CD4-positive, alpha-beta T cell treated with Interleukin-15 for 1 hour (primary cell): Measurements from ENCODE around the gene ARHGAP35.
"Not testable (repeated sequence)": the region's sequence is repeated elsewhere in the genome, so short reads cannot be mapped to it uniquely, and the experiment has no call there.

Experiments used
- DNase-seq: peaks from one replicate; pipeline ENCODE4 v3.0.0-alpha.2; 2020

The ARHGAP35 gene

DNA sequence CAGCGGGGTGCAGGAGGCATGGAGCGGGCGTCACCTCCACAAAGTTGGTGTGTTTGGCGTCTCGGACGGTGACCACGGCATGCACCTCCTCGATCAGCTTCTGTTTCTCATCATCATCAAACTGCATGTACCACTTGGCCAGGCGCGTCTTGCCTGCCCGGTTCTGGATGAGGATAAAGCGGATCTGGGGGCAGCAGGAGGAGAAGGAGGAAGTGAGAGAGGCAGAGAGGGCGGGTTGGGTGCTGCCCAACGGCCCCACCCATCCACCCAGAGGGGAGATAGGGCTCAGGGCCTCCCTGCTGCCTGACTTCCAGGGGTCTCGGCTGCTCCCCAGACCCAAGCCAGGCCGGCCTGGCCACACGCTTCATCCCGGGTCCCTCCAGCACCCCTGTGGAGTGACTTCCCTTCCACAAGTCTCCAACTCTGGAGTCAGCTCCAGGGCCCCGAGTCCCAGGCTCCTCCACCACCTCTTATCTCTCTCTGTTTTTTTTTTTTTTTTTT lies 14.8 kb upstream of the ARHGAP35 start:
- no peak for DNase-seq

DNA sequence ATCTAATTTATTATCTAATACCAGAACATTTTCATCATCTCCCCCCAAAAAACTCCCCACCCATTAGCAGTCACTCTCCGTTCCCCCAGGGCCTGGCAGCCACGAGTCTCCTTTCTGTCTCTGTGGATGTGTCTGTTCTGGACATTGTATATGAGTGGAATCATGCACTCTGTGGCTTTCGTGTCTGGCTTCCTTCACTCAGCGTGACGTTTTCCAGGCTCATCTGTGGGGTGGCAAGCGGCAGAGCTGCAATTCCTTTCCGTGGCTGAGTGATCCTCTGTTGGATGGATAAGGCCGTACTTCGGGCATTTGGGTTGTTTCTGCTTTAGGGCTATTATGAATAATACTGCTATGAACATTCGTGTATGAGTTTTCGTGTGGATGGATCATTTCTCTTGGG lies 13.3 kb upstream of the ARHGAP35 start:
- no peak for DNase-seq

DNA sequence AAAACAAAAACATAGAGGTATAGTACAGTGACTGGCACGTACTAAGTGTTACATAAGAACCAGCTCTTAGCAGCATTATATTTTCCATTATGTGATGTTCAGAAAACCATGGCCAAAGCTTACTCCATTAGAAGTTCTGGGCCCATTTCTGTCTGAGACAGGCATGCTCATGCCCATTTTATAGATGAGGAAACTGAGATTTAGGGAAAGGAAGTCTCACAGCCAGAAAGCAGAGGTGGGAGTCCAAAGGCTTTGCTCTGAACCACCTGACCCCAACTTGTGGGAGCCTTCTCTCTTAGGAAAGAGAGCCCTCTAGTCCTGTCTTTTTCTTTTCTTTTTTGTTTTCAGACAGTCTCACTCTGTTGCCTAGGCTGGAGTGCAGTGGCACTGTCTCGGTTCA lies 12.4 kb upstream of the ARHGAP35 start:
- DNase-seq, result no peak

DNA sequence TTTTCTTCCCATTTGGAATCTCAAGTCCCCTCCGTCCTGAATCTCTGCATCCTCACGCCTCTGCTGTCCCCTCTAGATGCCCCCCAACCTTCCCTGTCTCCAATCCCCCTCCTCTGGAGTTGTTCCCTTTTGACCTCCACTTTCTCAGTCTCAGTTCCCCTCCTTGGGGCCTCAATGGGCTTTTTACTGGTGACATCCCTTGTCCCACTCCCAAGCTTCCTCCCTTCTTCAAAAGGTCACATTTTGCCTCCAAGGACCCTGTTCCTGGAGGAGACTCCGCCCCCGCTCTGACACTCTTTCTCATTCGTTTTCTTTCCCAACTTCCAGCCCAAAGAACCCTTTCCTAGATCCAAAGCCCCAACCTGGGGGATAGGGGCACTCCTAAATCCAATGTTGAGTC lies 11.2 kb upstream of the ARHGAP35 start:
- no peak for DNase-seq

DNA sequence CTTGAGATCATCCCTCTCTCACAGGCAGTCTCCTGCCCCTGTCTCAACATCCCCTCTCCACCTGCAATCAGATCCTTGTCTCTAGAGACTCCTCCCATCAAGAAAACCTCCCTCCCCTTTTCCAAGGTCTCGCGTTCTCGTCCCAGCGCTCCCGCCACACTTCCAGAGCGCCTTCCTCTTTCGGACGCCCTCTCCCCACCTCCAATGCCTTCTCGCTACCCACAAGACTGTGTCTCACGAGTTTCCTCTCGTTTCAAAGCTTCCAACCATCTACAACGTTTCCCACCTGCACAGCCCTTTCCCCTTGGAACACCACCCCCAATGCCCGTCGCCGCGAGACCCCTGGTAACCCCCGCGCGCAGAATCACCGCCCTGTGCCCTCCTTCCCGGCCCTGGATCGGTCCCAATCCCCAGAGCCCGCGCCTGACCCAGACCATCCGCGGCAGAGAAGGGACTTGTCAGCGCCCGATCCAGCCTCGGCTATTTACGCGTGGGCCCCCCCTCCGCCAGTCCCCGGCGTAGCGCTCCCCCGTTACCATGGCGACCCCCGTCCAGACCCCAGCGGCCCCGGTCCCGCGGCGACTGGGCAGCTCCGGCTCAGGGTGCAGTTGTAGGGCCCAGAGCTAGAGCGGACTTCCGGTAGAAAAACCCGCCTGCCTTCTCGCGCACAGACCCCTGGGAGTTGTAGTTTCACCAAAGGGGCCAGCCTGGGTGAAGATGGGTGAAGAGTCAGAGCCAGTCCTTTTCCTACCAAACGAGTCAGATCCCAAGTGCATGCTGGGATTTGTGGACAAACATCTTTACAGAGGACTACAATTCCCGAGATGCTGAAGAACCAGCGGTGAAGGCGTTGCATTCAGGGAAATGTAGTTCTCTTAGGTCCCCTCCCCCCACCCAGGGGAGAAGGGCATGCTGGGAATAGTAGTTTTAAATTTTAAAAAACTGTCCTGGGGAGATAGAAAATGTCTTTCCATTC lies 10.3 kb upstream of the ARHGAP35 start, which contains the start of gene AP2S1:
Gene AP2S1, minus strand, starts transcription at position 619 of the 976 bp plus-strand sequence. Its CDS starts 80 bp downstream, at position 539.
- DNase-seq, result peak; percentile 97

DNA sequence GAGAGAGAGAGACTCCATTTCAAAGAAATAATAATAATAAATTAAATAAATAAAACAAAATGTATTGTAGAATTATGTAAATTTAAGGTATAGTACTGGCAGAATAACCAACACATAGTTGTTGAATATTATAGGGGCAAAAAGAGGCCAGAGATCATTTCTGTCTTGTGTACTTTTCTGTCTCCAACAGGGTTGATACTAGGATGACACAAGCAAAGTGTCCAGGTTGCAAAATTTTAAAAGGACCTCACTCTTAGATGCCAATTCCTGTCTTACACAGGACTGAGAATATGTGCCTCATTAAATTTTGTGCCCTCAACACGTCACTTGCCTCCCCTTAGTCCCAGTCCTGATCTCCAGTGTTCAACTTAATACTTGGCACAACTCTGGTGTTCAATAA lies 8.0 kb upstream of the ARHGAP35 start:
- DNase-seq, result no peak

DNA sequence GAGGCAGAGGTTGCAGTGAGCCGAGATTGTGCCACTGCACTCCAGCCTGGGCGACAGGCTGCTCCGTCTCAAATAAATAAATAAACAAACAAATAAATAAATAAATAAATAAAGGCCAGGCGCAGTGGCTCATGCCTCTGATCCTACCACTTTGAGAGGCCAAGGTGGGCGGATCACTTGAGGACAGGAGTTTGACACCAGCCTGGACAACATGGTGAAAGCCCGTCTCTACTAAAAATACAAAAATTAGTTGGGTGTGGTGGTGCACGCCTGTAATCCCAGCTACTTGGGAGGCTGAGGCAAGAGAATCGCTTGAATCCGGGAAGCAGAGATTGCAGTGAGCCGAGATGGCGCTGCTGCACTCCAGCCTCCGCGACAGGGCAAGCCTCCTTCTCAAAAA lies 6.1 kb upstream of the ARHGAP35 start:
- not testable (repeated sequence) for DNase-seq

DNA sequence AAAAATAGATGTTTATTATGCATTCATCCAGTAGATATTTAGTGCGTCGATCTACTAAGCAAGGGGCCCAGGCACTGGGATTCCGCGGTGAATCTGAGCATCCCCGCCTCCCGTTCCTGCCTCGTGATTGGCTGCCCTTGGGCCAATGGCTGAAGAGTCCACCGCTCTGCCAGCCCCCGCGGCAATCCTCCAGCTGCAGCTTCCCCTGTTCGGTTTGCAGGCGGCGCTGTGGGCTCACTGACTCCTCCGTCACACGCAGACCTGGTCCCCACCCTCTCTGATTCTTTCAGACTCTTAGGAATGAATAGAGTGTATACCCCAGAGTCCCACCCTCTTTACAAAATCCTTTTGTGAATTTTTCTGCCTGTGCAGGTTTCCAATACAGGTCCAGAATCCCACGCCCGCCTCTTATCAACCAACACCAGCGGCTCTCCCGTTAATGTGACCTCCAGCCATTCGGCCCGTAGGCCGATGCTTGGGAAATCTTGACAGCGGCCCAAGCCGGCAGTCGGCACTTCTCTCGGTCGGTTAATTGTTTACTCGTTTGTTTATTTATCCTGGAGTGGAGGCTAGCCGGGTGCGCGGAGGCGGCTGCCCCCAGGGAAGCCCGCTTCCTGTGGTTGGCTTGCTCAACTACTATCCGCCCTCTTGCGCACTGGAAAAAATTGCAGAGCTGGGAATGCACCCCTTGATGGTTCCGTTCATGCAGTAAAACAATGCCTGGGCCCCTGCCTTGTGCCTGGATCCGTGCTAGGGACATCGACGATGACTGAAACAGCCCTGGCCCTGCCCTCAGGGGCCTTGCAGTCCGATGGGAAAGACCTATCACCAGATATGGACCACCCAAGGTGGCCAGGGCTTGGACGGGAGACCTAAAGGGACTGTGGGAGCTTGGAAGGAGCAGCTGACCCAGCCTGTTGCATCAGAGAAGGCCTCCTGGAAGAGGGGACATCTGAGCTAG lies 4.5 kb upstream of the ARHGAP35 start:
- peak; percentile 92 for DNase-seq

DNA sequence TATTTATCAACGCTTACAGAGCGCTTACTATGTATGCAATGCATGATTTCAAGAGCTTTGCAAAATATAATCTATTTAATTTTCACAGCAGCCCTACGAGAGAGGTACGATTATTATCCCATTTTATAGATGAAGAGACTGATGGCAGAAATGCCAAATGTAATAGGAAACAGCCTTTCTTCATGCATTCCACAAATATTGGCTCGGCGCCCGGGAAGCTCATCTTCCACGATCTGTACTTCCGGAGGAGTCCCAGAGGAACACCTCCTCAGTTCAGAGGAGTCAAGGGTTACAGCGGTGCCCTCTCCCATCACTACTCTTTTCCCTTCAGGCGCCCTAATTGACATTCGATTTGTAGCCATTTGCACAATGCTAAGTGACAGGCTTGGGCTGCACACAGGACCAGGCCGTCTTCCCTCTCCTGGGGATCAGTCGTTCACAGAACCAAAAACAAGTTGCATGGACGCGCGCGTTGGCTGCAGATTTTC lies 1.1 kb upstream of the ARHGAP35 start:
- no peak for DNase-seq

DNA sequence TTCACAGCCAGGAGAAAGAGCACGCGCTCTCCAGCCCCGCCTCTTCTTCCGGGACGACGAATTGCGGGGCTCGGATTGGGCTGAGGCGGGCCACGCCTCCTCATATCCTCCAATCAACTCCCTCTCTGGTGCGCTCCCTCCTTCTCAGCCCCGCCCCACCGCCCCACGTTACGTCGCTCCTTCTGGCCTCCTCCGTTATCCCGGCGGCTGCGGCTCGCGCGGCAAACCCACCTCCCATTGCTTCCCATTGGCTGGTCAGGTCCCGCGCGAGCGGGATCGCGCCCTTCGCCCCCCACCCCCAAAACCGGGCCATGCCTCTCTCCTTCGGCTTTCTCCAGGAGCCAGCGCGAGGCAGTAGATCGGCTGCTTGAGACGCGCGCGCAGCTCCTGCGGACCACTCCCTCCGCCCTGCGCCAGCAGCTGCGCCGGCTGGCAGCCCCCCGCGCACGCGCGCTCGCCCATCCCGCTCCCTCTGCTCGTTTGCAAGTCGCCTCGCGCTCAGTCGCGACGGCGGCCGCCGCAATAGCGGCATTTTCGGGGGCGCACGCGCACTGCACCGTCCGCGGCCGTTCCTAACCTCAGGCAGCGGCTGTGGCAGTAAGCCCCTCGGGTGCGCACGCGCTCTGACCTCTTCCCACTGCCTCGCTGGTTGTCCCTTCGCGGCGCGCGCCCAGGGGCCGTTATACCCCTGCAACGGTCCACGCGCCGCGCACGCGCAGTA lies 512 bp upstream of the ARHGAP35 start:
- peak; percentile 95 for DNase-seq

DNA sequence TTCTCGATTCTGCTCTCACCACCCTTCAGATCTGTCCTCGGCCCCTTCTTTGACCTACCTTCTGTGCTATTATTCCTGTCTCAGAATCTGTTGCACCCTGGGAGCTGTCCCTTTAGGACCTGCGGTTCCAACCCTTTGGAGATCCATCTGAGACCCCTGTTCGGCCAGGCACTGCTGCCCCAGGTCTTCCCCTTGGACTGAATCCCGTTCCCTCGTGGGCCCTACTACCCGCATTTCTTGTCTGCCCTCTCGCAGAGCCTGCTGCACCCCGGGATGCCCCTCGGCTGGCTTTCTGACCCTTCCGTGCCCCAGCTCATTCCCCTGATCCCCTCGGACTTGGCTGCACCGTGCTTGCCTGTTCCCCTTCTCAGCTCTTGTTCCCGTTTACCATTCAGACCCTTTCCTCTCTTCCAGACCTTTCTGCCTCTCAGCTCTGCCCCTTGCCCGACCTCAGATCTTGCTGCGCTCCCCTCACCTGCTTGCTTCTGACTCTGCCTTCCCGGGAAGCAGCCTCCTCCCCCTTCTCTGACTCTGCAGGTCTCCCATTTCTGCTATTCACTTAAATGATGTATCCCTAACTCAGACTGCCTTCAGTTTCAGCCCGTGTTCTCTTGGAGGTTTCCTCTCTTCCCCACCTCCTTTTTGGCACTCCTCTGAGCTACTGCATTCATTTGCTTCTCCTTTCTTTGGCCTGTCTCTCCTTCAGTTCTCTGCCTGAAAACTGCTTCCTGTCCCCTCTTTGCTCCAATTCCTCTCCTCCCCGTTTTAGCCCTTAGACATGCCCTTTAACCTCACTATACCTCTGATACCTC lies 1.1 kb downstream of the ARHGAP35 start:
- DNase-seq, result no peak

DNA sequence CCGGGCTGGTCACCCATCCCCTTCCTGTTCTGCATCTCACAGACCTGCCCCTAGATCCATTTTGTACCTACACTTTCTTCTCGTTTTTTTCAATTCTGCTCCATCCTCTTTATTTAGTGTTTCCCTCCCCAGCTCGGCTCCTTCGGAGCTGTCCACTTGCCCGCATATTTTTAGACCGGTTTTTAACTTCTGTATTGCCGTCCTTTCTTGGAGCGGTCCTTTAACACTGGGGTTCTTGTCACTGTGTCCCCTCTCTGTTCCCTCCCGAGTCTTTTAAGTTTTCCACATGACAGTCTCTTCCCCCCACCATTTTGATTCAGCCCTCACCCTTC lies 1.7 kb downstream of the ARHGAP35 start:
- DNase-seq, result no peak

DNA sequence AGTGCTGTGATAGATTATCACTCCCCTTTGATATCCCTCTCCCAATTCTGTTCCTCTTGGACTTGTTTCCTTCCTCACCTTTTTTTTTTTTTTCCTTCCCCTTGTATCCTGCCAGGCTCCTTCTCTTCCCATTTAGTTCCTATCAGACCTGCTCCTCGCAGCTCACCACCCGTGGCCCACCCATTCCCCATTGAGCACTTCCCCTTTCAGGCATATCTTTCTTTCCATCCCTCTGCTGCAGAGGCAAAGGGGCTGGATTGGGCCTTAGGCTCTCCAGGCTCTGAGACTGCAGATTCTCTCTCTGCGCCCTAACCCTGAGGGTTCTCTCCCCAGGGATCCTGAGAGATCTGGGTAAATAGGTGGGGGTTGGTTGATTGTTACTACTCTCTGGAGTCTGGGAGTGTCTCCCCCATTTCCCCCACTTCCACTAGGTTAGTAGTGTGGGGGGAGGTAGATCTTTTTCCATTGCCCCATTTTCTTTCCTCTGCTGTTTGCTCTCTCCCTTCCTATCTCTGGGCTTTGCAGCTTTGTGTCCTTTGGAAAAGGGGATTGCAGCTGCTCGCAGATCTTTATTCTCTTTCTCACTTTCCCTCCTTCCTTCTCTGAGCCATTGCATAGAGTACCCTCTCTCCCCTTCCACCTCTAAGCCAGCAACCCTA lies 2.3 kb downstream of the ARHGAP35 start:
- no peak for DNase-seq

DNA sequence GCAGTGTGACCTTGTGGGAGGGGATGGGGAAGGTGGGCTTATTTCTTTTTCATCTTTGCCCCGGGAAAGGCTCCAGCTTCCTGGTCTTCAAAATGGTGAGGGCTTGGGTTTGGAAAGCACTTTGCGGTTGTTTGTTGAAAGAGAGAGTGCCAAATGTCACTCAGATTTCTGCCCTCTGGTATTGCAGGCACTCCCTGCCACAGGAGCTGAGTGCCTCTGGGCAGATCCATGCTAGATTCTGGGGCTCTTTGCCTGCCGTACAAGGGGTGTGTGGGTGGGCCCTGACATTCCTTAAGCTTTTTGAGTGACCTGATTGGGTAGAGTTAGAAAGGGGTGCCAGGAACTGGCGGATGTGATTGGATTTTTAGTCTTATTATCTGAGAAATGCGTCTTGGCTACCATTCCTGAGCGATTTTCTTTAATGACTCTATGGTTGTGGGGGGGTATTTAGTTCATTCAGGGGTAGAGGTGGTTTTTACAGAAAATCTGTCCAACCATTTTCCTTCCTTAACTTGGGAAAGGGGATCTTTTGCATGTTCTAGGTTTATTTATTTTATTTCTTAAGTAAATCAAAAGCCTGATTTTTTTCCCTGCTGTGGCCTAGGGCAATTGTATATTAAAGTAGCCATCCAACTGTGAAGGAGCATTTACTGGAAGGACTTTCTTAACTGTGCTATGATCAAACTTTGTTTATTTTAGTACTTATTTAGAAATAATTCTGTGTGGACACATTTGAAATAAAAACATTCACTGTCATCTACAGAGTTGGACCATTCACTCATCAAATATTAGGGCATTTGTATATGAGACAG lies 3.2 kb downstream of the ARHGAP35 start:
- DNase-seq, result no peak

DNA sequence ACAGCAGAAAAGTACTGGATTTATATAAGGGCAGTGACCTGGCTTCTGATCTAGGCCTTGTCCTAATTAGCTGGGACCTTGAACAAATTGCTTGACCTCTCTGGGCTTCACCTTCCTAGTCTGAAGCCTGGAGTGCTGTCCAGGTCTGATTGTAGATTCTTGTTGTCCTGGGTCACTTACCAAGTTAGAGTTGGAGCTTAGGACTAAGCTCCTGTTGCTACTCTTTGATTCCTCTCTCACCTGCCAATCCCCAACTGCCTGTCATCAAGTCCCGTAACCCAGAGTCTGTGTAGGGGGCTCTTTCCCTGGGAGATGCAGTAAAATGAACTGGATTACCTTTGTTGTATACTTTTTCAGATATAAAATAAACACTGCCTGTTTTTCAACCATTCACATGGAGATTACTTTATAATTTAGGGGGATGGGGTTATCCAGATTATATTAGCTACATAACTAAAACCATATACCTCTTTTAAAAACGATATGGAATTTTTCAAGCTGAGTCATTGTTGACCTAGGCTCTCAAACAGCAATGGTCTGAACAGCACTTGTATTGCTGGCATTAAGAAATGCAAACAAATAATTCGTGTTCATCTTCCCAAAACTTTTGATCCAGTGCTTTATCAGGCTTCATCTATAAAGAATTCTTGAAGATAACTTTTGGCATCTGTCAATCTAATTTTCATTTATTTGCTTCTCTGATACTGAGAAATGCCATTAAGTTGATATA lies 5.8 kb downstream of the ARHGAP35 start:
- DNase-seq, result no peak

DNA sequence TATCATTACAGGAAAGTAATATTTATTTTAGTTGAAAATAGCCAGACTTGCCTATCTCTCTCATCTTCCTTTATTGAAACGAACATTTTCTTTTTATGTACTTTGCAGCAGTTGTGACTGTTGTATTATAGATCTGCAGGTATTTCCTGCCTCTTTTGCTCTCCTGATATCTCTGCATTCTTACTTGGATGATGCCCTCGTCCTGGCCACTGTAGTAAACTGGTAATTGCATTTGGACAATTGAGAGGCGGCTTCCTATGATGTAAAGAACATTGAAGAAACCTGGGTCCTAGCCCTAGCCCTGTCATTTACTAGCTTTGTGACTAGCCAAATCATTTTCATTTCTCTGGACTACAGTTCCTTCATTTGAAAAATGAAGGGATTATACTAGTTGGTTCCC lies 6.4 kb downstream of the ARHGAP35 start:
- DNase-seq, result no peak

DNA sequence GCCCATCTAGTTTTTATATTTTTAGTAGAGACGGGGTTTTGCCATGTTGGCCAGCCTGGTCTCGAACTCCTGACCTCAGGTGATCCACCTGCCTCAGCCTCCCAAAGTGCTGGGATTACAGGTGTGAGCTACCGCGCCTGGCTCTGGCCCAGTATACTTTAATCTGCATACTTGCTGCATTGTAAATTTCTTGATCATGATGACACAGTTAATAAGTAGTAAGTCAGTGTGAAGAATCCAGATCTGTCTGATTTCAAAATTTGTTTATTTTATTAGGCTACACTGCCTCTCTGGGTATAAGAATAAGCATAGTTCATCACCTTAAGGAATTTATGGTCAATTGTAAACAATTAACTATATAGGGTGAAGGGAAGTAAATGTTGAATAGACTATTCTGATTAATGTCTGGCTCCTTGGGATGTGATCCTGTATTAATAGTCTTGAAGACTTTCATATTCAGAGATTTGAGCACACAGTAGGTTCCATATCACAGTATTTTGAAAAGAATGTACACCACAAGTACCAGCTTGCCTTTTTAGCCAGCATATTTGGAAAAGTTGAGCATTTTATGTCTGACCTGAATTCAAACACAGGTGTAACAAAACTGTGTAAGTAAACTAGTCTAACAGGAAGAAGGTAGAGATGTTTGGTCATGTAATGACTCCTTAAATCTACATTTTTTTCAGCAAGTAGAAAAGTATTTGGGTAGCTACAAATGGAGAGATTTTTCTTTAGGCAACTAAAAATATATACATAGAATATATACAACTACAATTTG lies 7.4 kb downstream of the ARHGAP35 start:
- no peak for DNase-seq

DNA sequence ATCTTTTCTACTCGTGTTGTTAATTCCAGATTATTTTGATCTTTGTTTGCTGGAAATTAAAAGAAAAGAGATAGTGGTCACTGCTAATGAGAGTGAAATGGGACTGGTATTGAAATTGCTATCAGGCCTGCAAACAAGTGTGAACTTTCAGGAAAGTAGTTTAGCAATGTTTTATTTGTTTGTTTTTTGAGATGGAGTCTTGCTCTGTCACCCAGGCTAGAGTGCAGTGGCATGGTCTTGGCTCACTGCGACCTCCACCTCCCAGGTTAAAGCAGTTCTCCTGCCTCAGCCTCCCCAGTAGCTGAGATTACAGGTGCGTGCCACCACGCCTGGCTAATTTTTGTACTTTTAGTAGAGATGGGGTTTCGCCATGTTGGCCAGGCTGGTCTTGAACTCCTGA lies 10.4 kb downstream of the ARHGAP35 start:
- DNase-seq, result not testable (repeated sequence)

DNA sequence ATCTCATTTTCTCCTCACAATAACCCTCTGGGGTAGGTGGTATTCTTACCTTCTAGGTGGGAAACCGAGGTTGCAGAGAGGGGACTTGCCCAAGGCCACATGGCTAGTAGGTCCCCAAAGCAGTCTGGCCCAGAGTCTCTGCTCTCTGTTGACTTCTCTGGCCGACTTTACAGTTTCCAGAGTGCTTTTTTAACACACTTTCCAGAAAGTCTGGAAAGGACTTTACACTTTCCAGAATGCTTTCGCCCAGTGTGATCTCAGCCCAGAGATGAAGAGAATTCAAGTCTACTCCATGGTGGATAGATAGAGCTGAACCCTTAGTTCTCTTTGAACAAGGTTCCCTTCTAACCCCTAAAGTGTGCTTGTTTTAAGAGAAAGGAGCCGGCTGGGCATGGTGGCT lies 12.2 kb downstream of the ARHGAP35 start:
- DNase-seq, result no peak
